Measurements from ENCODE around the gene ARL6IP6. TPM values are rescaled to one million over a fixed set of nuclear protein-coding genes. Genes with fewer than 3 reads are reported as not detected.

ARL6IP6 gene
- total RNA-seq, 4 donors from 2014 or later = 8.7 to 47.1 (median 22.8) TPM

- TF ChIP-seq POLR2A (IDR thresholded peaks at IDR 0.05) = no peak
- TF ChIP-seq, protein P1, sequence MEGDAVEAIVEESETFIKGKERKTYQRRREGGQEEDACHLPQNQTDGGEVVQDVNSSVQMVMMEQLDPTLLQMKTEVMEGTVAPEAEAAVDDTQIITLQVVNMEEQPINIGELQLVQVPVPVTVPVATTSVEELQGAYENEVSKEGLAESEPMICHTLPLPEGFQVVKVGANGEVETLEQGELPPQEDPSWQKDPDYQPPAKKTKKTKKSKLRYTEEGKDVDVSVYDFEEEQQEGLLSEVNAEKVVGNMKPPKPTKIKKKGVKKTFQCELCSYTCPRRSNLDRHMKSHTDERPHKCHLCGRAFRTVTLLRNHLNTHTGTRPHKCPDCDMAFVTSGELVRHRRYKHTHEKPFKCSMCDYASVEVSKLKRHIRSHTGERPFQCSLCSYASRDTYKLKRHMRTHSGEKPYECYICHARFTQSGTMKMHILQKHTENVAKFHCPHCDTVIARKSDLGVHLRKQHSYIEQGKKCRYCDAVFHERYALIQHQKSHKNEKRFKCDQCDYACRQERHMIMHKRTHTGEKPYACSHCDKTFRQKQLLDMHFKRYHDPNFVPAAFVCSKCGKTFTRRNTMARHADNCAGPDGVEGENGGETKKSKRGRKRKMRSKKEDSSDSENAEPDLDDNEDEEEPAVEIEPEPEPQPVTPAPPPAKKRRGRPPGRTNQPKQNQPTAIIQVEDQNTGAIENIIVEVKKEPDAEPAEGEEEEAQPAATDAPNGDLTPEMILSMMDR (IDR thresholded peaks at IDR 0.05) = no peak
- Histone ChIP-seq H3K4me1 (peaks cover 0 to 9% of the 10 kb centered on the region in 2 donors), H3K4me3 (no peak overlapping the region), H3K9me3 (no peaks in the 10 kb centered on the region), H3K27me3 (no peaks in the 10 kb centered on the region), H3K36me3 (no peaks in the 10 kb centered on the region), H3K27ac (no peak overlapping the region)
- intact Hi-C loops (cut with DNase I; ENCODE audit: low total_unique reads) = loop anchor here (10.0 kb wide), 1 partner anchor 540 kb away; the partner anchor contains the start of gene STAM2
- no peak for DNase-seq
Observed at GRCh38 chr2:152715112-152715511, 3.3 kb upstream of the ARL6IP6 start.

DNA sequence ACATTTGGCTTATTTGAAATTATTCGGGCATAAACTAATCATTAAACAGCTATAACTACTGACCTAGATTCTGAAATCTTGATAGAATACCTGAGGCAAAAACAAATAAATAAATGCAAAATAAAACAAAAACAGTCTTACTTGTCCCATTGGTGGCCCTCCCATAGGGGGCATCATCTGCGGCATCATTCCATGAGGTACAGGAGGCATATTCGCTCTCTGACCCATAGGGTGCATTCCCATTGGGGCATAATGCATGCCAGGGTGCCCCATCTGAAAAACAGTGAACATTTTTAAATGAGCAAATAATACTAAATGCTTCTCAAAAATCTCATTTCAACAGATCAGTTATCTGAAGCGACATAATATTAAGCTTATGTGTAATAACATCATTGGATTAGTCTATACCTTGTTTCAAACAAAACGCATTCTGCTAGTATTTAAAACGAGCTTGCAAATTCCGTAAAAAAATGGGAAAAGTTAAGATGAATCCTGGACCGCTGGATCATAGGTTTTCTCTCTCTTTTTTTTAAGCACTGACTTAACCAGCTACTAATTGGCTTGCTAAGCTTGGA lies 2.5 kb upstream of the ARL6IP6 start:
- no peaks in the 10 kb centered on the region for H3K36me3 ChIP-seq
- intact Hi-C loops (cut with DNase I; ENCODE audit: low total_unique reads) = loop anchor here (10.0 kb wide), 1 partner anchor 541 kb away; the partner anchor contains the start of gene STAM2
- no peak overlapping the region for H3K27ac ChIP-seq
- H3K4me3 ChIP-seq = peak overlapping the region in 1 of 2 donors; percentile 98
- no peaks in the 10 kb centered on the region for H3K27me3 ChIP-seq
- DNase-seq = no peak
- no peak for TF ChIP-seq POLR2A (IDR thresholded peaks at IDR 0.05)
- TF ChIP-seq, protein P1 (IDR thresholded peaks at IDR 0.05) = no peak
- H3K9me3 ChIP-seq = no peaks in the 10 kb centered on the region
- H3K4me1 ChIP-seq = peaks cover 4 to 9% of the 10 kb centered on the region in 2 donors

DNA sequence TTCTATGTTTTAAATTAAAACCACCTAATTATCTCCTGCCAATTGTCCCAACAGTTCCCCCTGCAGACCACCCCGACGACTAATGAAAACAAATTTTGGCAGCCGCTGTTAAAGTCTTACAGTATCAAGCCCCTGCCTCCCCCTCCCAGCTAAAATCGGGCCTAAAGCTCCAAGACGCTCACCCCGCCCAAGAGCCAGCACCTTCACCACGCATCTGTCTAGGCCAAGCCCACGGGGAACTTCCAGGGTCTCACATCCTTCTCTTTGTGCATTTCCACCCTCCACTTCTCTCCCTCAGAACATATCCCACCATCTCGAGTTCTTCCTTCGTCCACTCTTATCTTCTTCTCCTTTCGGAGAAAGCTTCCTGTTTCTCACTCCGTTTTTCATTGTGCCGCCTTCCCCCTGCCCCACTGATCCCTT lies 1.6 kb upstream of the ARL6IP6 start:
- DNase-seq = peak in 1 of 2 donors; percentile 29
- intact Hi-C loops (cut with DNase I; ENCODE audit: low total_unique reads) = loop anchor here (10.0 kb wide), 1 partner anchor 542 kb away; the partner anchor contains the start of gene STAM2
- peak overlapping the region; percentile 96 to 98 for H3K4me3 ChIP-seq
- no peaks in the 10 kb centered on the region for H3K27me3 ChIP-seq
- H3K9me3 ChIP-seq = no peaks in the 10 kb centered on the region
- TF ChIP-seq POLR2A (IDR thresholded peaks at IDR 0.05) = no peak
- TF ChIP-seq, protein P1 (IDR thresholded peaks at IDR 0.05) = no peak
- H3K36me3 ChIP-seq = no peaks in the 10 kb centered on the region
- peak overlapping the region; percentile 97 to 98 for H3K27ac ChIP-seq
- H3K4me1 ChIP-seq = peaks cover 7 to 9% of the 10 kb centered on the region in 2 donors

DNA sequence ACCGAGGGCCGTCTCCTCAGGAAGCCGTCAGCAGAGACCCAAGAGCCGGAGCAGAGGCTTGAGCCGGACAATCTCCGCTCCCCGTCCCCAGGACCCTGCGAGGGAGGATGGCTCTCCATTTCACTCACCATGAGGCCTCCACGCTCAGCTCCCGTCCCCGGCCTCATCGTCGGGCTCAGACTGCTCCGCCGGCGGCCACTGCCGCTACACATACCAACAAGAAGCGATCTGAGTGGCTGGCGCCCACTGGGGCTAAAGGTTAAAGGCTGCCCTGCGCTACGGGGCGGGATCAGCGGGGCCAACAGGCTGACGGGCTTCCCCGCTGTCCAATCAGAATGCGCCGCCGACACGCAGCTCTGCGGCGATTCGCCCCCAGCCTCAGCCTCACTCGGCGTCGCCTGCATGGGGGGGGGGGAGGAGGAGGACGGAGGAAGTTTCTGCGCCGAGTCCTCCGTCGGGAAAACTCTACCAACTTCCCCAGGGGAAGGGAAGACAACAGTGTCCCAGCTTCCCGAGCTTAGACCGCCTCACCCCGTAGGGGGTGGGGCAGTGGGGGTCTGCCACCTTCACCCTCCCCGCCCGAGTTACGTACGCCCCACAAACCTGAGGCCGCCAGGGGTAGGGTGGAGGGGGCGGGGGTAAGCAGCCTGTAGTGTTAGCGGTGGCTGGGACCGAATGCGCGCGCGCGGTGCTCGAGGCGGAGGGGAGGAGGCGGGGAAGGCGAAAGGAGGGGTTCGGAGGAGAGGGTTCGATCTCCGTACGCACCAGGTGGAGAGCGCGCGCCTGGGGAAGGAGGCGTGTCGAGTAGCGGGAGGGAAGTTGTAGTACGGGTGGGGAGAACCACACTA lies 968 bp upstream of the ARL6IP6 start, which contains the start of gene PRPF40A:
Gene PRPF40A, minus strand, starts transcription at position 234 of the 848 bp plus-strand sequence. Its CDS starts 22 bp downstream, at position 212.
- intact Hi-C loops (cut with DNase I; ENCODE audit: low total_unique reads) = loop anchor here (10.0 kb wide), 1 partner anchor 543 kb away; the partner anchor contains the start of gene STAM2
- Histone ChIP-seq H3K9me3 (no peaks in the 10 kb centered on the region), H3K4me3 (peak within 1 kb of the TSS; percentile 96 to 98), H3K27ac (peak within 1 kb of the TSS; percentile 97 to 98), H3K36me3 (no peaks in the 10 kb centered on the region), H3K4me1 (peaks cover 7 to 9% of the 10 kb centered on the region in 2 donors), H3K27me3 (no peaks in the 10 kb centered on the region)
- TF ChIP-seq, protein P1 (IDR thresholded peaks at IDR 0.05) = peak in 1 of 4 experiments; percentile 25
- peak; percentile 56 to 74 for TF ChIP-seq POLR2A (IDR thresholded peaks at IDR 0.05)
- DNase-seq = peak; percentile 98 to 99

All from uterus (tissue), 4 donors.